Spleen (tissue), 11 donors: Measurements from ENCODE around the gene TSPAN17. TPM values are rescaled to one million over a fixed set of nuclear protein-coding genes. Genes with fewer than 3 reads are reported as not detected.

Experiments
- DNase-seq: peaks from one replicate; pipeline ENCODE4 v3.0.0-alpha.2; 2020
- H3K27ac ChIP-seq, 8 donors: fragments of 200-600 bp; sonication (generic) in 7 of 8; 1 replicate in 4 of 8; 2 replicates in 4 of 8; pipeline versions ENCODE4 v1.5.0 to v1.8.0; 2016 to 2021; ENCODE audit warnings: inconsistent platforms in 4 of 8, mild to moderate bottlenecking in 4 of 8, moderate library complexity in 1 of 8
- H3K27me3 ChIP-seq, 7 donors: fragments of 200-600 bp; sonication (generic) in 6 of 7; replicated peaks in 1 of 7; 1 replicate in 4 of 7; 2 replicates in 3 of 7; pipeline versions ENCODE4 v1.5.0 to v1.8.0; 2016 to 2021; ENCODE audit warnings: inconsistent platforms in 3 of 7, mild to moderate bottlenecking in 1 of 7
- H3K36me3 ChIP-seq, 6 donors: fragments of 200-600 bp; sonication (generic) in 5 of 6; 1 replicate in 4 of 6; 2 replicates in 2 of 6; pipeline versions ENCODE4 v1.5.0 to v1.8.0; 2016 to 2021; ENCODE audit warnings: inconsistent platforms in 2 of 6
- H3K4me1 ChIP-seq, 6 donors: fragments of 200-600 bp; sonication (generic) in 5 of 6; 1 replicate in 3 of 6; 2 replicates in 3 of 6; pipeline versions ENCODE4 v1.5.0 to v1.8.0; 2016 to 2021; ENCODE audit warnings: inconsistent platforms in 3 of 6
- H3K4me3 ChIP-seq, 8 donors: fragments of 200-600 bp; sonication (generic) in 7 of 8; 1 replicate in 4 of 8; 2 replicates in 4 of 8; pipeline versions ENCODE4 v1.5.0 to v1.8.0; 2016 to 2021; ENCODE audit warnings: inconsistent platforms in 4 of 8, mild to moderate bottlenecking in 4 of 8, moderate library complexity in 2 of 8
- H3K9me3 ChIP-seq, 8 donors: fragments of 200-600 bp; sonication (generic) in 7 of 8; 1 replicate in 4 of 8; 2 replicates in 4 of 8; pipeline versions ENCODE4 v1.5.0 to v1.8.0; 2016 to 2021; ENCODE audit warnings: inconsistent platforms in 4 of 8
- POLR2A ChIP-seq, 3 donors: fragments of 450-650 bp; IDR thresholded peaks; one replicate each; pipeline ENCODE4 v1.5.1; 2017; ENCODE audit warnings: antibody characterized with exemption in 3 of 3, mild to moderate bottlenecking in 1 of 3
- POLR2AphosphoS5 ChIP-seq, 3 donors: sonication (generic); formaldehyde crosslinking; IDR thresholded peaks; one replicate each; pipeline ENCODE4 v1.5.1; 2017; ENCODE audit warnings: antibody characterized with exemption in 3 of 3
- WGBS, 5 donors: extraction: QIAGEN DNeasy Blood & Tissue Kit in 3 of 5; methylation state at CpG; one replicate each; pipeline versions ENCODE4 v1.1.5 to v1.1.7; 2013 to 2018; 5-methylcytosine and 5-hydroxymethylcytosine counted together
- intact Hi-C: fragments of 100-400 bp; cut with DNase I; formaldehyde crosslinking; loops from one replicate; pipeline ENCODE4 v1.15.0; 2023; ENCODE audit warnings: low total_unique reads
- polyA plus RNA-seq, 3 donors: library from polyadenylated mRNA; stranded (reverse); fragments of 200-250 nt; gene quantifications; one replicate each; pipeline ENCODE4 v1.2.1, GENCODE V29; 2013
- total RNA-seq, 7 donors: library from RNA; depleted of rRNA in 3 of 7; stranded (reverse); fragments of >200 nt in 3 of 7; fragmentation: NEBNext Ultra II Directional in 4 of 7; extraction: Animal tissue kit (Norgen Biotek cat#: 25700) in 4 of 7; gene quantifications; one replicate each; pipeline versions ENCODE4 v1.1.0 to v1.2.1, GENCODE V29; 2016 to 2021
- TF ChIP-seq, protein P1 (sequence below), 11 experiments: fragments of 200-600 bp in 7 of 11; fragments of 450-650 bp in 4 of 11; sonication (generic) in 4 of 11; IDR thresholded peaks in 8 of 11; conservative IDR thresholded peaks in 3 of 11; 1 replicate in 7 of 11; 2 replicates in 4 of 11; pipeline versions ENCODE4 v1.4.0 to v1.8.0; 2016 to 2021; ENCODE audit warnings: antibody characterized with exemption in 11 of 11, inconsistent platforms in 4 of 11, mild to moderate bottlenecking in 1 of 11
- donor health status: healthy with polysubstance abuse.
- donor health status: DM: no; HTN: no; CAD: no; lungs with moderate emphysema.
- donor health status: DM: no; HTN: no; CAD: no.
- donor health status: Bipolar disorder and iron deficiency.
- donor health status: healthy.
- donor health status: DM: no; HTN: no; CAD: no.
- donor health status: DM: yes; HTN: yes; CAD: no.

Gene TSPAN17
- total and polyA plus RNA-seq, 10 donors: 15.3 to 36.4 (median 23.4) TPM

DNA sequence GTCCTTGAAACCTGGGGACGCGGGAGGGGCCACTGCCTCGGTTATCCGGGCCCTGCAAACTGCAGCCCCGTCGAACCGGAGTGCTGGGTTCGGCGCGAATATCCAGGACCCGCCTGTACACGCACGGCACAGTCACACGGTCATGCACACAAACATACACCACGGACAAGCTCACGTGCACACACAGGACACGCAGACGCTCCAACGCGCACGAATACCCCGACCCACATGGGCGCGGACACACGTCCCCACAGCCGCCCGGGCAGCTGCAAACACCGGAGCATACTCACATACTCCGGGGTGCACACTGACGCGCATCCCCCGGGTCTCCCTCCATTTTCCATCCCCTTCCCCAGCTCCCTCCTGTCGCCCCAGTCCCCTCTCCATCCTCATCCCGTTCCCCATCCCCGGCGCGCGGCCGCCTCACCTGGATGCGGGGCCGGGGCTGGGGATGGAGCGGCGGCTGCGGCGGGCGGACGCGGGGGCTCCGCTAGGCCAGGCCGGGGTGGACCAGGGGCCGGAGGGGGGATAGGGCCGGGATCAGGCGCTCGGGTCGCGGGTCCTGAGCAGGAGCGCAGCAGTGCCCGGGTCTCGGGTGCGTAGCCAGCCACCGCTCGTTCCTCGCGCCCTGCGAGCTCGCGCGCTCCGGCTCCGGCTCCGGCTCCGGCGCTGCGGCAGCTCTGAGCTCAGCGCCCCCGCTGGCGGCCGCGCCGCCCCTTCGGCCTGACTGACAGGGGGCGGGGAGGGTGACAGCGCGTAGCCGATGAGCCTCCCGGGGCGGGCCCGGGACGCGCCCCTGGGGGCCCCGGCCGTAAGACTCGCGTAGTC lies 17.2 kb upstream of the TSPAN17 start, which contains the start of the genes EIF4E1B and SNCB:
Gene EIF4E1B, plus strand, starts transcription at position 823 of the 828 bp plus-strand sequence. CDS start 12,113 bp downstream, outside the sequence.
Gene SNCB, minus strand, starts transcription at position 682 of the 828 bp plus-strand sequence. CDS start 880 bp downstream, outside the sequence.
- H3K4me1 ChIP-seq: peaks cover 12 to 48% (median 25%) of the 10 kb centered on the region in 6 donors
- 1 to 2% (median 1%) methylated on average over 30 to 94 of the region's 94 CpGs for WGBS, 5 donors
- no peak within 1 kb of the TSS for H3K27ac ChIP-seq
- peak within 1 kb of the TSS; percentile 21 to 70 (median 34) for H3K4me3 ChIP-seq
- peak; percentile 89 for DNase-seq
- no peaks in the 10 kb centered on the region for H3K36me3 ChIP-seq
- peaks cover 8 to 98% (median 42%) of the 10 kb centered on the region in 7 donors for H3K27me3 ChIP-seq
- no peaks in the 10 kb centered on the region for H3K9me3 ChIP-seq
- TF ChIP-seq POLR2AphosphoS5 (IDR thresholded peaks at IDR 0.05) (peak in 1 of 3 donors; percentile 31), POLR2A (IDR thresholded peaks at IDR 0.05) (no peak)
- TF ChIP-seq, protein P1, sequence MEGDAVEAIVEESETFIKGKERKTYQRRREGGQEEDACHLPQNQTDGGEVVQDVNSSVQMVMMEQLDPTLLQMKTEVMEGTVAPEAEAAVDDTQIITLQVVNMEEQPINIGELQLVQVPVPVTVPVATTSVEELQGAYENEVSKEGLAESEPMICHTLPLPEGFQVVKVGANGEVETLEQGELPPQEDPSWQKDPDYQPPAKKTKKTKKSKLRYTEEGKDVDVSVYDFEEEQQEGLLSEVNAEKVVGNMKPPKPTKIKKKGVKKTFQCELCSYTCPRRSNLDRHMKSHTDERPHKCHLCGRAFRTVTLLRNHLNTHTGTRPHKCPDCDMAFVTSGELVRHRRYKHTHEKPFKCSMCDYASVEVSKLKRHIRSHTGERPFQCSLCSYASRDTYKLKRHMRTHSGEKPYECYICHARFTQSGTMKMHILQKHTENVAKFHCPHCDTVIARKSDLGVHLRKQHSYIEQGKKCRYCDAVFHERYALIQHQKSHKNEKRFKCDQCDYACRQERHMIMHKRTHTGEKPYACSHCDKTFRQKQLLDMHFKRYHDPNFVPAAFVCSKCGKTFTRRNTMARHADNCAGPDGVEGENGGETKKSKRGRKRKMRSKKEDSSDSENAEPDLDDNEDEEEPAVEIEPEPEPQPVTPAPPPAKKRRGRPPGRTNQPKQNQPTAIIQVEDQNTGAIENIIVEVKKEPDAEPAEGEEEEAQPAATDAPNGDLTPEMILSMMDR (IDR thresholded peaks at IDR 0.05 in 8 of 11, conservative IDR thresholded peaks at IDR 0.05 in 3 of 11): no peak
- intact Hi-C loops: no loop called here

DNA sequence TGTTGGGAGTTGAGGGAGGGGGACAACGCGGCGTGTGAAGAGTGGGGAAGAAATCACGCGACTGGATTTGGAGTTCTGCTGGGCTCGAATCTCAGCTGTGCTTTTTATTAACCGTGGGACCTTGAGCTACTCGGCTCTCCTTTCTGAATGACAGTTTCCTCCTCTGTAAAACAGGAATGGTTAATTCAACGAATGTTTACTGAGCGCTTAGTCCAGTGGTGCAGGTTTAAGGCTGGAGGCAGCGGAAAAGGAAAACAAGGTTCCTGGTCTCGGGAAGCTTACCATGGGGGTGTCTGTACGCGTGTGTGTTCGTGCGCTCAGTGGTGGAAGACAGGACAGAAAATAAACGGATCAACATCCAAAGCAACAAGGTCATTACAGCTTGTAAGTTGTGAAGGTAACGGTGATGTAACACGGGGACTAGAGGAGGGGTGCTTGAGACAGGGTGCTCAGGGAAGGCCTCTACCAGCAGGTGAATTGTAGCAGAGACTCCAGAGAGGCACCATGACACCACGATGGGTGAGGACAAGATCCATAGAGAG lies 16.5 kb upstream of the TSPAN17 start:
- H3K4me3 ChIP-seq: peak overlapping the region; percentile 21 to 70 (median 34)
- no peak for TF ChIP-seq POLR2AphosphoS5 (IDR thresholded peaks at IDR 0.05)
- TF ChIP-seq, protein P1 (IDR thresholded peaks at IDR 0.05 in 8 of 11, conservative IDR thresholded peaks at IDR 0.05 in 3 of 11): no peak
- TF ChIP-seq POLR2A (IDR thresholded peaks at IDR 0.05): no peak
- intact Hi-C loops: no loop called here

DNA sequence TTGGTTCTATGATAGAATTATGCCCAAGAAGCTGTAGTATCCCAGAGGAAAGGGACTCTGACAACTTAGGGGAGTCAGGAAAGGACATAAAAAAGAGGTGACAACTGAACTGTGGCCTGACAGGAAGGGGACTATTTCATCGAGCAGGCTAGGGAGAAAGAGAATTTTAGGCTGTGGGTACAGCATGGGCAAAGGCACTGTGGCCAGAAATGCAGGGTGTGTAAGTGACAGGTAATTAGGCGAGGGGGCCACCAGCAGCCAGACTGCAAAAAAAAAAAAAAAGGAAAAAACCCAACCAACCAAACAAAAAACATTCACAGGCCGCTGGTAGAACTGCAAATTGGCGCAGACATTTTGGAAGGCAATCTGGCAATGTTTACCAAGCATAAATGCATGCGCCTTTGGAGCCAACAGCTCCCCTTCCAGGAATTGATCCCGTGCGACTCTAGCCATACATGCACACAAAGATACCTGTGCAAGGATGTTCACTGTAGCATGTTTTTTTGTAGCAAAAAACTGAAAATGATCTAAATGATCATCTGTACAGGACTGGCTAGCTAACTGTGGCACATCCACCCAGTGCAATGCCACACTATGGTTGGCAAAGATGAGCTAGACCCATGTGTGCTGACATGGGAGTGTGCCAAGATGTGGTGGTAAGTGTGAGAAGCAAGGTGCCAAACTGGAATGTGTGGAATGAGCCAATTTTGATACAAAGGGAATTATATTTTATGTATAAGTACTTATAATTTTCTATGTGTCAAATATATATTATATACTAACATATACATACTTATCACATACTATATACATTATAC lies 15.7 kb upstream of the TSPAN17 start:
- no peak overlapping the region for H3K27ac ChIP-seq
- no peaks in the 10 kb centered on the region for H3K9me3 ChIP-seq
- no peak overlapping the region for H3K4me3 ChIP-seq
- peaks cover 12 to 48% (median 25%) of the 10 kb centered on the region in 6 donors for H3K4me1 ChIP-seq
- no peak for TF ChIP-seq POLR2A (IDR thresholded peaks at IDR 0.05)
- TF ChIP-seq, protein P1 (IDR thresholded peaks at IDR 0.05 in 8 of 11, conservative IDR thresholded peaks at IDR 0.05 in 3 of 11): no peak
- no peak for TF ChIP-seq POLR2AphosphoS5 (IDR thresholded peaks at IDR 0.05)
- intact Hi-C loops: no loop called here
- WGBS, 5 donors: 75 to 83% (median 80%) methylated on average over 7 of the region's 7 CpGs
- no peaks in the 10 kb centered on the region for H3K36me3 ChIP-seq
- H3K27me3 ChIP-seq: peaks cover 8 to 100% (median 42%) of the 10 kb centered on the region in 7 donors
- DNase-seq: no peak

More for the DNA sequence above, 16.5 kb upstream of the TSPAN17 start:
- 4 to 13% (median 10%) methylated on average over 20 of the region's 20 CpGs for WGBS, 5 donors
- Histone ChIP-seq H3K27ac (no peak overlapping the region), H3K27me3 (peaks cover 8 to 100% (median 42%) of the 10 kb centered on the region in 7 donors), H3K36me3 (no peaks in the 10 kb centered on the region), H3K9me3 (no peaks in the 10 kb centered on the region), H3K4me1 (peaks cover 12 to 48% (median 25%) of the 10 kb centered on the region in 6 donors)
- no peak for DNase-seq
